IMR-90 (cell line): ENCODE data around the gene HEPACAM. TPM values are rescaled to one million over a fixed set of nuclear protein-coding genes. Genes with fewer than 3 reads are reported as not detected.

Source experiments
- ATAC-seq: fragments of 200-7000 bp; cut with Tn5 transposase; 2 replicates; pipeline ENCODE4 v1.9.1; 2020; ENCODE audit warnings: low read depth, mild to moderate bottlenecking, moderate library complexity
- BruUV-seq: library from RNA; stranded (reverse); fragments of 400-500 nt; replicated peaks from 2 replicates; lab custom pipeline; 2021; lab: Mats Ljungman, UMichigan
- CTCF ChIA-PET: fragments of 300-600 bp; formaldehyde crosslinking; extraction: SDS; loops from one replicate; lab custom pipeline; 2021; ENCODE audit warnings: antibody characterized with exemption; lab: Yijun Ruan, JAX
- POLR2A ChIA-PET: fragments of 300-600 bp; sonication (Branson Sonifier 250); formaldehyde crosslinking; loops from one replicate; lab custom pipeline; 2022; ENCODE audit warnings: antibody characterized with exemption; ENCODE audit not compliant: unreplicated experiment; lab: Charles Lee
- DNase-seq: peaks from one replicate; pipeline ENCODE4 v3.0.0; 2013
- H2AFZ ChIP-seq: replicated peaks from 2 replicates; pipeline ENCODE3; 2013; ENCODE audit warnings: low read length, mild to moderate bottlenecking; ENCODE audit not compliant: poor library complexity
- H2AK5ac ChIP-seq: 2 replicates; pipeline ENCODE4 v1.6.1; 2013; ENCODE audit warnings: low read depth, low read length, inconsistent platforms
- H2AK9ac ChIP-seq: replicated peaks from 2 replicates; pipeline ENCODE3; 2013; ENCODE audit warnings: mild to moderate bottlenecking, low read depth, low read length, moderate library complexity; ENCODE audit not compliant: poor library complexity
- H2BK120ac ChIP-seq: 2 replicates; pipeline ENCODE4 v1.6.1; 2013; ENCODE audit warnings: low read depth, low read length, inconsistent platforms
- H2BK15ac ChIP-seq: 3 replicates; pipeline ENCODE4 v1.6.1; 2013; ENCODE audit warnings: low read depth, low read length, inconsistent platforms
- H2BK20ac ChIP-seq: 2 replicates; pipeline ENCODE4 v1.6.1; 2013; ENCODE audit warnings: low read depth, mild to moderate bottlenecking, inconsistent platforms, low read length, moderate library complexity
- H2BK5ac ChIP-seq: 2 replicates; pipeline ENCODE4 v1.6.1; 2013; ENCODE audit warnings: mild to moderate bottlenecking, low read depth, low read length, inconsistent platforms; ENCODE audit not compliant: poor library complexity, severe bottlenecking
- H3K14ac ChIP-seq: replicated peaks from 2 replicates; pipeline ENCODE4 v1.6.1; 2013; ENCODE audit warnings: low read depth, low read length, inconsistent platforms
- H3K18ac ChIP-seq: 2 replicates; pipeline ENCODE4 v1.6.1; 2013; ENCODE audit warnings: low read depth, low read length, control low read depth
- H3K23ac ChIP-seq: 2 replicates; pipeline ENCODE4 v1.6.1; 2013; ENCODE audit warnings: low read depth, low read length, inconsistent platforms
- H3K27ac ChIP-seq: 2 replicates; pipeline ENCODE4 v1.5.1; 2013; ENCODE audit warnings: mild to moderate bottlenecking, control low read depth, low read length; ENCODE audit not compliant: insufficient read depth
- H3K27me3 ChIP-seq: 2 replicates; pipeline ENCODE4 v1.6.1; 2013; ENCODE audit warnings: low read length; ENCODE audit not compliant: control insufficient read depth, insufficient read depth
- H3K36me3 ChIP-seq: 2 replicates; pipeline ENCODE4 v1.6.1; 2013; ENCODE audit warnings: low read length, mixed read lengths; ENCODE audit not compliant: control insufficient read depth, insufficient read depth
- H3K4ac ChIP-seq: 2 replicates; pipeline ENCODE4 v1.6.1; 2013; ENCODE audit warnings: low read depth, low read length, inconsistent platforms
- H3K4me1 ChIP-seq: 2 replicates; pipeline ENCODE4 v1.6.1; 2013; ENCODE audit warnings: low read length, mixed read lengths; ENCODE audit not compliant: control insufficient read depth, insufficient read depth
- H3K4me2 ChIP-seq: 2 replicates; pipeline ENCODE4 v1.6.1; 2013; ENCODE audit warnings: low read depth, mild to moderate bottlenecking, control low read depth, low read length, moderate library complexity
- H3K4me3 ChIP-seq: 2 replicates; pipeline ENCODE4 v1.5.1; 2013; ENCODE audit warnings: low read depth, mild to moderate bottlenecking, control low read depth, low read length, moderate library complexity; ENCODE audit not compliant: insufficient read depth
- H3K56ac ChIP-seq: 2 replicates; pipeline ENCODE4 v1.6.1; 2013; ENCODE audit warnings: low read length, inconsistent platforms; ENCODE audit not compliant: insufficient read depth; ENCODE audit errors: extremely low read depth
- H3K79me1 ChIP-seq, 2 experiments: 2 replicates each; pipeline ENCODE4 v1.6.1; 2013; ENCODE audit warnings: low read length in 2 of 2, inconsistent platforms in 1 of 2, low read depth in 1 of 2
- H3K9ac ChIP-seq: 2 replicates; pipeline ENCODE4 v1.6.1; 2013; ENCODE audit warnings: low read depth, low read length, control low read depth
- H3K9me1 ChIP-seq: 2 replicates; pipeline ENCODE4 v1.6.1; 2013; ENCODE audit warnings: low read length, inconsistent platforms; ENCODE audit not compliant: insufficient read depth
- H3K9me3 ChIP-seq: 2 replicates; pipeline ENCODE4 v1.6.1; 2013; ENCODE audit warnings: low read length; ENCODE audit not compliant: control insufficient read depth, insufficient read depth
- H4K20me1 ChIP-seq: 2 replicates; pipeline ENCODE4 v1.6.1; 2013; ENCODE audit warnings: low read length, inconsistent platforms; ENCODE audit not compliant: insufficient read depth
- H4K5ac ChIP-seq: 2 replicates; pipeline ENCODE4 v1.6.1; 2013; ENCODE audit warnings: mild to moderate bottlenecking, low read depth, low read length, control low read depth
- H4K8ac ChIP-seq, 2 experiments: 2 replicates each; pipeline ENCODE4 v1.6.1; 2013; ENCODE audit warnings: low read depth in 2 of 2, low read length in 2 of 2, control low read depth in 1 of 2, inconsistent platforms in 1 of 2
- H4K91ac ChIP-seq: 2 replicates; pipeline ENCODE4 v1.6.1; 2013; ENCODE audit warnings: low read depth, low read length, inconsistent platforms; ENCODE audit not compliant: insufficient read depth
- BHLHE40 ChIP-seq: fragments of 150-350 bp; IDR thresholded peaks from 2 replicates; pipeline ENCODE4 v1.6.1; 2016; ENCODE audit warnings: mild to moderate bottlenecking, low read depth, low read length
- FOS ChIP-seq: fragments of 150-350 bp; IDR thresholded peaks from 2 replicates; pipeline ENCODE4 v1.6.1; 2016; ENCODE audit warnings: low read depth, low read length
- MAFK ChIP-seq: IDR thresholded peaks from 2 replicates; pipeline ENCODE4 v1.6.1; 2012; ENCODE audit warnings: low read depth, low read length, improper control_type of control experiment
- MAZ ChIP-seq: IDR thresholded peaks from 2 replicates; pipeline ENCODE4 v1.6.1; 2012; ENCODE audit warnings: low read depth, mild to moderate bottlenecking, low read length, improper control_type of control experiment, moderate library complexity, borderline replicate concordance
- MXI1 ChIP-seq: IDR thresholded peaks from 2 replicates; pipeline ENCODE4 v1.6.1; 2012; ENCODE audit warnings: low read depth, mild to moderate bottlenecking, low read length, moderate library complexity, borderline replicate concordance
- NFE2L2 ChIP-seq: fragments of 150-350 bp; IDR thresholded peaks from 2 replicates; pipeline ENCODE4 v1.6.1; 2016; ENCODE audit warnings: low read depth, mild to moderate bottlenecking, low read length
- POLR2A ChIP-seq: IDR thresholded peaks from 2 replicates; pipeline ENCODE4 v1.6.1; 2012; ENCODE audit warnings: mild to moderate bottlenecking, low read depth, low read length
- RAD21 ChIP-seq: IDR thresholded peaks from 2 replicates; pipeline ENCODE4 v1.6.1; 2012; ENCODE audit warnings: low read length, improper control_type of control experiment
- SMC3 ChIP-seq: fragments of 150-350 bp; IDR thresholded peaks from 2 replicates; pipeline ENCODE4 v1.6.1; 2016; ENCODE audit warnings: low read depth, mild to moderate bottlenecking, antibody characterized with exemption, low read length, moderate library complexity
- WGBS, 2 experiments: methylation state at CpG; one replicate each; pipeline versions ENCODE4 v1.1.5 to v1.1.7; 2013; ENCODE audit warnings: missing lambda C conversion rate in 2 of 2; ENCODE audit not compliant: insufficient read length in 1 of 2; ENCODE audit errors: extremely low coverage in 2 of 2; 5-methylcytosine and 5-hydroxymethylcytosine counted together
- dilution Hi-C: fragments of 300-500 bp; cut with HindIII; formaldehyde crosslinking; loops from one replicate; pipeline ENCODE4 v1.14.3; 2018; ENCODE audit warnings: low sequenced_read_pairs; ENCODE audit not compliant: unreplicated experiment
- in situ Hi-C: fragments of 300-500 bp; cut with MboI; formaldehyde crosslinking; loops from 3 replicates; pipeline ENCODE4 v1.14.3; 2019; ENCODE audit warnings: low sequenced_read_pairs, inconsistent platforms, mixed read lengths
- intact Hi-C: fragments of 100-400 bp; cut with micrococcal nuclease; formaldehyde crosslinking; loops from 2 replicates; pipeline ENCODE4 v1.10.0; 2022
- polyA plus RNA-seq, 3 experiments: library from polyadenylated mRNA; depleted of rRNA; stranded (reverse); fragments of >200 nt; gene quantifications; 2 replicates each; pipeline ENCODE4 v1.2.3, GENCODE V29; 2012; ENCODE audit warnings: low replicate concordance in 1 of 3
- total RNA-seq: library from RNA; depleted of rRNA; stranded (reverse); fragments of >200 nt; gene quantifications from 2 replicates; pipeline ENCODE4 v1.2.3, GENCODE V29; 2012
- TF ChIP-seq, protein P1 (sequence below): fragments of 150-350 bp; IDR thresholded peaks from 2 replicates; pipeline ENCODE4 v1.6.1; 2016; ENCODE audit warnings: low read depth, mild to moderate bottlenecking, low read length, moderate library complexity, borderline replicate concordance
- TF ChIP-seq, protein P2 (sequence below): conservative IDR thresholded peaks from 2 replicates; pipeline ENCODE4 v1.5.1; 2012; ENCODE audit warnings: mild to moderate bottlenecking, low read depth, low read length, improper control_type of control experiment

Gene HEPACAM
- total and polyA plus RNA-seq, 2 of the 4 experiments (the other 2 are of a cell fraction): 0.09 to 0.18 TPM

DNA sequence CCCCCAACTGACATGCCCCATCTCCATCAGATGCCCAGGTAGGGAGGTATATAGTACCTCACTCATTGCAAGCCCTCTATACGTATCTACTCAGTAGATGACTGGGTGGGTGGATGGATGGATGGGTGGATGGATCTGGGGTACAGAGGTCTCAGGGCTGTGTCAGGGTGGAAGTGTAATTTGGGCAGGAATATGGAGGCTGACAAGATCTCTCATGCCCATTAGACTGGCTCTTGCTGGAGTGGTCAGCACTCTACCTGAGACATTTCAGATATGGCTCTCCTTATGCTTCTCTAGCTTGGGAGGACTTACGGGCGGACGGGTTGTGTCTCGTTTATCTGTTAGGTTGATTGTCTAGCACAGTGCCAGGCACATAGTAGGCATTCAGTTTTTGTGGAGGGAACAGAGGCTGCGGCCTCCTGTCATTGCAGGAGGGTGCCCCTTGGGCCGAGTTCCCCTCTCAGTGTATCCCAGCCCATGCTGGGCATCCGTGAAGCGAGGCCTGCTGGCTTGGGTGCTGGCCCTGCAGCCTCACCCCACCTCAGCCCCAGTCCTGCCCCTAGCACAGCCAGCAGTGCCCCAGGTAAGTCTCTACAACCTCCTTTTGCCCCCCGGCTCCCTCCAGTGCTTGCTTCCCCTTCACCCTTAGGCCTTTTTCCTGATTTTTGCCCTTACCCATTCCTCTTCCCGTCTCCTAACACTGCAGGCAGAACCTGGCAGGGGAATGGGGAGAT, 56.9 kb downstream of the HEPACAM start (continued):
- no peak for TF ChIP-seq FOS

DNA sequence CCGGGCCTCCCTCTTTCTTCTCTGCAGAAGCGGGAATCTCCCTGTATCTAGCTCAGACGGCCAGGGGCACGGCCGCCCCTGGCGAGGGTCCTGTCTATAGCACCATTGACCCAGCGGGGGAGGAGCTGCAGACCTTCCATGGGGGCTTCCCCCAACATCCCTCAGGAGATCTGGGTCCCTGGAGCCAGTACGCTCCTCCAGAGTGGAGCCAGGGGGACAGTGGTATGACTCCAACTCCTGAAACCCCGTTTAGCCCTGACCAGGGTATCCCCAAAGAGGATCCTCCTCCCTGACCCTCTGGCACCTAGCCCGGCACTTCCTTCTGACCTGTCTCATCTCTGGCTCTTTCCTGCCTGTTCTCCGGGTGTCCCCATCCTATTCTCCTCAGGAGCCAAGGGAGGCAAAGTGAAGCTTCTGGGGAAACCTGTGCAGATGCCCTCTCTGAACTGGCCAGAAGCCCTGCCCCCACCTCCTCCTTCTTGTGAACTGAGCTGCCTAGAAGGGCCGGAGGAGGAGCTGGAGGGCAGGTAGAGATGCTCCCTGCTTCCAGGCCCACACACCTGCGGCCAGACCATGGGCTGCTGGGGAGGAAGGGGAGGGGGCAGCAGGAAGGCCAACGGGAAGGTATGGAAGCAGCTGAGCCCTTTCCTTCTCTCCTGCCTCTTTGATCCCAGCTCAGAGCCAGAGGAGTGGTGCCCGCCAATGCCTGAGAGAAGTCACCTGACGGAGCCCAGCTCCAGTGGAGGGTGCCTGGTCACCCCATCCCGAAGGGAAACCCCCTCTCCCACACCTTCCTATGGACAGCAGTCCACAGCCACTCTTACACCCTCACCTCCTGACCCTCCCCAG, 57.7 kb downstream of the HEPACAM start:
- H3K23ac ChIP-seq: no peak overlapping the region
- peak overlapping the region; percentile 89 for H2AK9ac ChIP-seq
- H2BK15ac ChIP-seq: no peak overlapping the region
- no peak overlapping the region for H3K56ac ChIP-seq
- no peak overlapping the region for H3K4ac ChIP-seq
- peaks cover 6 to 21% of the 10 kb centered on the region in 2 experiments; a peak in 3 of 4 replicates for H3K79me1 ChIP-seq
- in situ Hi-C loops (loop anchor here (5.0 kb wide), 1 partner anchor 74 kb away; the partner anchor contains the start of gene CCDC15), dilution Hi-C loops (no loop called here), intact Hi-C loops (loop anchor here (2.0 to 10.0 kb wide), 3 partner anchors 43 to 527 kb away; no protein-coding TSS in a partner anchor)
- 100% methylated on average over 1 of the region's 17 CpGs; no CpG with 5 or more reads in 1 of the 2 experiments for WGBS, 2 experiments
- peaks cover 5% of the 10 kb centered on the region for H3K27me3 ChIP-seq
- DNase-seq (no peak), ATAC-seq (no peak)
- H2BK5ac ChIP-seq: no peak overlapping the region
- no peak overlapping the region for H3K18ac ChIP-seq
- peak overlapping the region; percentile 57; the same call in 1 of the 2 replicates for H3K4me2 ChIP-seq
- H3K4me3 ChIP-seq: no peak overlapping the region
- H3K27ac ChIP-seq: no peak overlapping the region
- ChIA-PET POLR2A (no interaction called here), CTCF (interaction anchor here (1.5 kb wide), 1 partner anchor 12 kb away, joined by 4 read pairs; no protein-coding TSS in a partner anchor)
- no TSS peak for BruUV-seq
- no peak overlapping the region; a peak in 1 of 4 replicates for H4K8ac ChIP-seq
- peaks cover 3% of the 10 kb centered on the region; the same call in 1 of the 2 replicates for H3K9me1 ChIP-seq
- no peak overlapping the region for H4K5ac ChIP-seq
- H3K9me3 ChIP-seq: no peaks in the 10 kb centered on the region
- H3K9ac ChIP-seq: no peak overlapping the region
- H4K20me1 ChIP-seq: no peaks in the 10 kb centered on the region
- H2AK5ac ChIP-seq: peak overlapping the region; percentile 37; the same call in 1 of the 2 replicates
- H4K91ac ChIP-seq: no peak overlapping the region
- H3K36me3 ChIP-seq: no peaks in the 10 kb centered on the region
- H2BK20ac ChIP-seq: no peak overlapping the region
- H2BK120ac ChIP-seq: no peak overlapping the region
- 0 out of 2 replicates have a peak overlapping the region, but pooled peaks have one; percentile 52 for H3K14ac ChIP-seq
- no peak overlapping the region for H2AFZ ChIP-seq
- peaks cover 3% of the 10 kb centered on the region for H3K4me1 ChIP-seq
- TF ChIP-seq, protein P1, sequence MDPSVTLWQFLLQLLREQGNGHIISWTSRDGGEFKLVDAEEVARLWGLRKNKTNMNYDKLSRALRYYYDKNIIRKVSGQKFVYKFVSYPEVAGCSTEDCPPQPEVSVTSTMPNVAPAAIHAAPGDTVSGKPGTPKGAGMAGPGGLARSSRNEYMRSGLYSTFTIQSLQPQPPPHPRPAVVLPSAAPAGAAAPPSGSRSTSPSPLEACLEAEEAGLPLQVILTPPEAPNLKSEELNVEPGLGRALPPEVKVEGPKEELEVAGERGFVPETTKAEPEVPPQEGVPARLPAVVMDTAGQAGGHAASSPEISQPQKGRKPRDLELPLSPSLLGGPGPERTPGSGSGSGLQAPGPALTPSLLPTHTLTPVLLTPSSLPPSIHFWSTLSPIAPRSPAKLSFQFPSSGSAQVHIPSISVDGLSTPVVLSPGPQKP: no peak
- TF ChIP-seq SMC3: no peak
- TF ChIP-seq FOS: no peak
- no peak for TF ChIP-seq MXI1
- no peak for TF ChIP-seq BHLHE40
- no peak for TF ChIP-seq POLR2A
- no peak for TF ChIP-seq MAFK
- TF ChIP-seq NFE2L2: no peak
- TF ChIP-seq, protein P2, sequence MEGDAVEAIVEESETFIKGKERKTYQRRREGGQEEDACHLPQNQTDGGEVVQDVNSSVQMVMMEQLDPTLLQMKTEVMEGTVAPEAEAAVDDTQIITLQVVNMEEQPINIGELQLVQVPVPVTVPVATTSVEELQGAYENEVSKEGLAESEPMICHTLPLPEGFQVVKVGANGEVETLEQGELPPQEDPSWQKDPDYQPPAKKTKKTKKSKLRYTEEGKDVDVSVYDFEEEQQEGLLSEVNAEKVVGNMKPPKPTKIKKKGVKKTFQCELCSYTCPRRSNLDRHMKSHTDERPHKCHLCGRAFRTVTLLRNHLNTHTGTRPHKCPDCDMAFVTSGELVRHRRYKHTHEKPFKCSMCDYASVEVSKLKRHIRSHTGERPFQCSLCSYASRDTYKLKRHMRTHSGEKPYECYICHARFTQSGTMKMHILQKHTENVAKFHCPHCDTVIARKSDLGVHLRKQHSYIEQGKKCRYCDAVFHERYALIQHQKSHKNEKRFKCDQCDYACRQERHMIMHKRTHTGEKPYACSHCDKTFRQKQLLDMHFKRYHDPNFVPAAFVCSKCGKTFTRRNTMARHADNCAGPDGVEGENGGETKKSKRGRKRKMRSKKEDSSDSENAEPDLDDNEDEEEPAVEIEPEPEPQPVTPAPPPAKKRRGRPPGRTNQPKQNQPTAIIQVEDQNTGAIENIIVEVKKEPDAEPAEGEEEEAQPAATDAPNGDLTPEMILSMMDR: no peak
- TF ChIP-seq RAD21: no peak
- no peak for TF ChIP-seq MAZ
